Memory B cell (primary cell): ENCODE data around the gene LRTM2.

Source experiments
- ATAC-seq: fragments of 150-1000 bp; cut with Tn5 transposase; 2 replicates; pipeline ENCODE4 v1.10.0; 2021; ENCODE audit warnings: low read depth, mild to moderate bottlenecking, moderate library complexity
- DNase-seq, 2 donors: peaks; one replicate each; pipeline ENCODE4 v3.0.0; 2022; ENCODE audit warnings: low spot score in 2 of 2
- H3K27ac Mint-ChIP-seq: one replicate; pipeline ENCODE4 v1.8.0; 2022; ENCODE audit warnings: mild to moderate bottlenecking, moderate library complexity, mixed read lengths
- H3K27me3 Mint-ChIP-seq: one replicate; pipeline ENCODE4 v1.8.0; 2022; ENCODE audit warnings: mixed read lengths
- H3K36me3 Mint-ChIP-seq: one replicate; pipeline ENCODE4 v1.8.0; 2022; ENCODE audit warnings: mild to moderate bottlenecking, mixed read lengths
- H3K4me1 Mint-ChIP-seq: one replicate; pipeline ENCODE4 v1.8.0; 2022; ENCODE audit warnings: mixed read lengths
- H3K4me3 Mint-ChIP-seq: one replicate; pipeline ENCODE4 v1.8.0; 2022; ENCODE audit warnings: mild to moderate bottlenecking, moderate library complexity, mixed read lengths
- H3K9me3 Mint-ChIP-seq: one replicate; pipeline ENCODE4 v1.8.0; 2022; ENCODE audit warnings: mixed read lengths

The LRTM2 gene

DNA sequence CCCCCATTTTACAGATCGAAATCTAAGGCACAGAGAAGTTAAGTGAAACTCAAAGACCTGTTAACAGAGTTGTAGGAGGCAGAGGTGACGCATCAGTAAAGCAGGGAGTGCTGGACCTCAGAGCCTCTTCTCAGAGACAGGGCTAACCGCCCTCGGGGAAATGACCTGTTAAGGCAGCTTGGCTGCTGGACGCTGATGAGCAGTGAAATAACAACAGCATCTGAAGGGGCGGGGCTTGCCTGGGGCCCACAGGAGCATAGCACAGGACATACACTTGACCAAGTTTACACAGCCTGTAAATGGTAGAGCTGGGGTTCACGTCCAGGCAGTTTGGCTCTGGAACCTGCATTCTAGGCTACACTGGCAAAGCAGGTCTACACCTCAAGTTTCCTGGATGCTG, 39.3 kb downstream of the LRTM2 start:
- H3K4me1 Mint-ChIP-seq: no peaks in the 10 kb centered on the region
- DNase-seq (no peak), ATAC-seq (no peak)
- H3K27ac Mint-ChIP-seq: no peak overlapping the region
- H3K4me3 Mint-ChIP-seq: no peak overlapping the region
- peaks cover 9% of the 10 kb centered on the region for H3K27me3 Mint-ChIP-seq
- H3K9me3 Mint-ChIP-seq: no peaks in the 10 kb centered on the region
- H3K36me3 Mint-ChIP-seq: peaks cover 2% of the 10 kb centered on the region

DNA sequence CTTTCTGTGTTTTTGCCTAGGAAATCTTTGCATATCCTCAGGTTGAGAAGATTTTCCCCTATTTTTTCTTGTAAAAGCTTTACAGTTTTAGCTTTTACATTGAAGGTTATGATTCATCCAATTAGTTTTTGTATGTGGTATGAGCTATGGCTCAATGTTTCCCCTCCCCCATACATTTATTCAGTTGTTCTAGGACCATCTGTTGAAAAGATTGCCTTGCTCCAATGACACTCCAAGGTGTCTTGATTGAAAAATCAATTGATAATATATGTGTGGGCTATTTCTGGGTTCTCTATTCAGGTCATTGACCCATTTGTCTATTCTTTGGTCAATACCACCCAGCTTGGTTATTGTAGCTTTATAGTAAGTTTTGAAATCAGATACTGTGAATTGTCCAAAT, 42.6 kb downstream of the LRTM2 start:
- Mint-ChIP-seq H3K36me3 (no peaks in the 10 kb centered on the region), H3K4me3 (no peak overlapping the region), H3K4me1 (peaks cover 2% of the 10 kb centered on the region), H3K27ac (no peak overlapping the region), H3K9me3 (peaks cover 3% of the 10 kb centered on the region), H3K27me3 (peaks cover 5% of the 10 kb centered on the region)
- no peak for ATAC-seq
- no peak for DNase-seq

DNA sequence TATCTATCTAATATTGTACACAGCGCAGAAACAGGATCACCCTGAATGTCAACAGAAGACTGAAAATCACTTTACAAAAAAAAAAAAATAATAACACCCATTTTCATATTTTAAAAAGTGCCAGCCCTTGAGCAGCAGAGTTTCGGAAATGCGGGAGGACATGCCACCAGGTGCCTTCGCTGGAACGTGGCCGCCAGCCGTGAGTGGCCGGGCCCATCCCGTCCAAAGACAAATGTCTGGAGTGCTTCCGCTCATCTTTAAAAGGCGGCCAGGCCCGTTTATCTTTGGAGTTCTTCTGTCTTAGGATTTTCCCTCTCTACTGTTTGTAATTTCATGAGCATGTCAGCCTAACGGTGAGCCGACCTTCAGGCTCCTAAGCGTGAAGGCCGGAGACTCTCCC, 43.5 kb downstream of the LRTM2 start:
- H3K27me3 Mint-ChIP-seq: peaks cover 6% of the 10 kb centered on the region
- peaks cover 3% of the 10 kb centered on the region for H3K9me3 Mint-ChIP-seq
- ATAC-seq (no peak), DNase-seq (no peak)
- H3K4me1 Mint-ChIP-seq: peaks cover 2% of the 10 kb centered on the region
- H3K27ac Mint-ChIP-seq: no peak overlapping the region
- H3K4me3 Mint-ChIP-seq: no peak overlapping the region
- no peaks in the 10 kb centered on the region for H3K36me3 Mint-ChIP-seq

DNA sequence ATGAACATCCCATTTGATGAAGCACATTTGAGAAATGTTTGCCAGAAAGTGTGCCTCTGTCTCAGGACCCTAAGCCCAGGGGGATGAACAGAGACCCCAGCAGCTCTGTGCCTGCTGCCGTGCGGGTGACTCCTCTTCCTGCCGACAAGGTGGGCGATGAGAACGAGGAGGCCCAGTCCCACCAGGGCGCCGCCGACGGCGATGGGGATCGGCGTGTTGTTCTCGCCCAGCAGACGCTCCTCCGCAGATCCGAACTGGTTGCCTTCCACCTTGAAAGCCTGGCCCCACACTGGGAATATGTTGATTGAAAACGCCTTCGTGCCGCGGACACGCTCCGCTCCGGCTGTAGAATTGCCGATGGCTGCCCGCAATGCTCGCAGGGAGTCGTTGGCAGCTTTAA, 44.1 kb downstream of the LRTM2 start:
- H3K4me1 Mint-ChIP-seq: peaks cover 2% of the 10 kb centered on the region
- H3K36me3 Mint-ChIP-seq: peaks cover 2% of the 10 kb centered on the region
- H3K27ac Mint-ChIP-seq: no peak overlapping the region
- no peak for DNase-seq
- H3K4me3 Mint-ChIP-seq: no peak overlapping the region
- peaks cover 4% of the 10 kb centered on the region for H3K9me3 Mint-ChIP-seq
- no peak for ATAC-seq
- peaks cover 7% of the 10 kb centered on the region for H3K27me3 Mint-ChIP-seq

DNA sequence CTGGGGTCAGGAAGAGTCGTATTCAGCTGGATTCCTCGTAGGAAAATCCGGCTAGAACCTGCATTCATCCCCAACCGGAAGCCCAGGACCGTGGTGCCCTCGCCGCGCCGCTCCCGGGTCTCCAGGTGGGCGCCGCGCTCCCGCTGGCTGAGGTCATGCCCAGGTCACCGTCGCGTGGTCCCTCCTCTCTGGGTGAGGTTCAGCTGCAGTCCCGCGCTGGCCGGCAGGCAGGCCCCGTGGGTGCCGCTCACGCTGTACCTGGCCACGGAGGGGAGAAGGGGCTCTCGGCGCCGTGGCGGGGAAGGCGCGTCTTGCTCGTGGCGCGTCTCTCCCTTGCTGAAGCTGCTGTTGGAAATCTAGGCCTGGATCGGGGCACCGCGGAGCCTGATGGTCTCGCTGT, 44.5 kb downstream of the LRTM2 start:
- peaks cover 11% of the 10 kb centered on the region for H3K27me3 Mint-ChIP-seq
- no peak overlapping the region for H3K4me3 Mint-ChIP-seq
- peaks cover 4% of the 10 kb centered on the region for H3K36me3 Mint-ChIP-seq
- H3K27ac Mint-ChIP-seq: no peak overlapping the region
- ATAC-seq (no peak), DNase-seq (no peak)
- peaks cover 8% of the 10 kb centered on the region for H3K9me3 Mint-ChIP-seq
- peaks cover 2% of the 10 kb centered on the region for H3K4me1 Mint-ChIP-seq

DNA sequence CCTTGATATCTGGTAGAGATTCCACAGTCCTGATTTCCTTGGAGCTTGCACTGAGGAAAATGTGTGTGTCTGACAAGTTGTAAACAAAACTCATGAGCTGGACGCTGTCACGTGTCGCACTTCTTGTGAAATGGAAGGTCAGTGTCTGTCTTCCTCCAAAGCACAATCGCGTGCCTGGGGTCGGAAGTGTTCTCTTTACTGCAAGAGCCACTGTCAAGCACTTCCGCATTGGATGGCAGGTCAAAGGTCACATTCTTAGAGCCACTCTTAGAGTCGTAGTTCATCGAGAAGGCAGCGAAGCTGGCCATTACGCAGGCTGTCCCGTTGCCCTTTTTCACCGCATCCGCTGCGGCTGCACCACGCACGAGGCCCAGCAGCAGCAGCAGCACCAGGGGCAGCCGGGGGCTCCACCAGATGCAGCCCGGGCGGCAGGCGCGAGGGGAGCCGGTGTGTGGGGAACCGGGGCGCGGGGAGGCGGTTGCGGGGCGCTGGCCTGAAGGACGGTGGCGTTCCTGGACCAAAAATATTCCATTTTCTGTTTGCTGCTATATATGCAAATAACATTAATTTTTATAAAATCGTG, 45.0 kb downstream of the LRTM2 start:
- H3K27ac Mint-ChIP-seq: no peak overlapping the region
- ATAC-seq: no peak
- no peak for DNase-seq
- H3K36me3 Mint-ChIP-seq: peaks cover 4% of the 10 kb centered on the region
- H3K27me3 Mint-ChIP-seq: peaks cover 11% of the 10 kb centered on the region
- no peak overlapping the region for H3K4me3 Mint-ChIP-seq
- H3K4me1 Mint-ChIP-seq: peaks cover 2% of the 10 kb centered on the region
- H3K9me3 Mint-ChIP-seq: peaks cover 8% of the 10 kb centered on the region

DNA sequence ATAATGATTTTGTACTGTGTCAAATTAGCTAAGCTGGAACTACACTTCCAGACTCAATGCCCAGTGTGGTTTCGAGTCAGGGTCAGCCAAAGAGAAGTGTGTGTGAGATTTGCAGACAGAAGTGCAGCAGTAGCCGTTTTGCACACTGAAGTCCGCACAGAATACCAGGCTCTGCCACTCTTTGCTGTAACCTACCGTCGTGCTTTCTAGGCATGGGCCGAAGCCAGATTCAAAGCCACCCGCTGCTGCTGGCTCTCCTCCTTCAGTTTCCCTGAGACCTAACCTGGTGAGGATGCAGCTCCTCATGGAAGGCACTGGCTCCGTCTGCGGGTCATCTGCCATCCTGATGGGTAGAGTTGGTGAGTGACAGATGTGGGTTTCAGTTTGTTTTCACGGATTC, 48.8 kb downstream of the LRTM2 start:
- DNase-seq: no peak
- H3K27ac Mint-ChIP-seq: no peak overlapping the region
- no peak for ATAC-seq

DNA sequence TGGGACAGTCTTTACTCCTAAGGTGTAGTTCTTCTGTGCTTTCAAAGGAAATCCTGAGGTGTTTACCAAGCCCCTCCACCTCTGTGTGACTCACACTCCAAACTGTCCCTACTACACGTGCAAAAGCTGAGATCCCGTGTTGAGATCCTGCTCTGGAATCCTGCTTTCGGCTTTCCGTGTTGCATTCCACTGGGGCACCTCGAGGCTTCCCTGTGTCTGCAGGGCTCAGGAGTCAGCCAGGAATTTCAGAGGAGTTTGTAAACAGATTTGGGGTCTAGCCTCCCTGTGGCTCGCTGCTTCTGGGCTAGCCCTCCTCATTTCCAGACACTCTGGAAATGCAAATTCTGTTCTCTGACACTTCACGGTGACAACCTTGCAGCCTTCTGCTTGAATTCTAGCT, 49.7 kb downstream of the LRTM2 start:
- no peak overlapping the region for H3K27ac Mint-ChIP-seq

More for the DNA sequence above, 48.8 kb downstream of the LRTM2 start:
- H3K4me1 Mint-ChIP-seq: peaks cover 8% of the 10 kb centered on the region
- H3K36me3 Mint-ChIP-seq: peaks cover 4% of the 10 kb centered on the region
- peaks cover 8% of the 10 kb centered on the region for H3K9me3 Mint-ChIP-seq
- H3K4me3 Mint-ChIP-seq: no peak overlapping the region
- peaks cover 10% of the 10 kb centered on the region for H3K27me3 Mint-ChIP-seq

DNA sequence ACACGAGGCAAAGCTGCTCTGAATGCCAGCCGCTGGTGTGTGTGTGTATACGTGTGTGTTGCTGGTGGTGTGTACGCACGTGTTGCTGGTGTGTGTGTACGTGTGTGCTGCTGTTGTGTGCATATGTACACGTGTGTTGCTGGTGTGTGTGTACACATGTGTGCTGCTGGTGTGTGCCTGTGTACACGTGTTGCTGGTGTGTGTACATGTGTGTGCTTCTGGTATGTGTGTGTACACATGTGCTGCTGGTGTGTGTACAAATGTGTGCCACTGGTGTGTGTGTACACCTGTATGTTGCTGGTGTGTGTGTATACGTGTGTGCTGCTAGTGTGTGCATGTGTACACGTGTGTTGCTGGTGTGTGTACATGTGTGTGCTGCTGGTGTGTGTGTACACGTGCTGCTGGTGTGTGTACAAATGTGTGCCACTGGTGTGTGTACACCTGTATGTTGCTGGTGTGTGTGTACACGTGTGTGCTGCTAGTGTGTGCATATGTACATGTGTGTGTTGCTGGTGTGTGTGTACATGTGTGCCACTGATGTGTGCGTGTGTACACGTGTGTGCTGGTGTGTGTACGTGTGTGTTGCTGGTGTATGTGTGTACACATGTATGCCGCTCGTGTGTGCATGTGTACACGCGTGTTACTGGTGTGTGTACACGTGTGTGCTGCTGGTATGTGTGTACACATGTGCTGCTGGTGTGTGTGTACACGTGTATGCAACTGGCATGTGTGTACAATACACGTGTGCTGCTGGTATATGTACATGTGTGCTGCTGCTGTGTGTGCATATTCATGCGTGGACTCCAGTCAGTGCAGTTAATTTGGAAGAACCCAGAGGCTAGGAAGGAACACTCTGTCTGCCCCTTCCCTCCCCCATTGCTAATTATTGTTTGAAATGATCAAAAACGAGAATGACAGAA, 50.9 kb downstream of the LRTM2 start:
- ATAC-seq (no peak), DNase-seq (no peak)
- Mint-ChIP-seq H3K27ac (peak overlapping the region; percentile 53), H3K4me1 (peaks cover 6% of the 10 kb centered on the region), H3K4me3 (no peak overlapping the region), H3K27me3 (peaks cover 9% of the 10 kb centered on the region), H3K36me3 (peaks cover 4% of the 10 kb centered on the region), H3K9me3 (peaks cover 8% of the 10 kb centered on the region)

More for the DNA sequence above, 49.7 kb downstream of the LRTM2 start:
- ATAC-seq (no peak), DNase-seq (no peak)
- peaks cover 8% of the 10 kb centered on the region for H3K4me1 Mint-ChIP-seq
- peaks cover 8% of the 10 kb centered on the region for H3K9me3 Mint-ChIP-seq
- H3K27me3 Mint-ChIP-seq: peaks cover 10% of the 10 kb centered on the region
- H3K36me3 Mint-ChIP-seq: peaks cover 4% of the 10 kb centered on the region
- no peak overlapping the region for H3K4me3 Mint-ChIP-seq

DNA sequence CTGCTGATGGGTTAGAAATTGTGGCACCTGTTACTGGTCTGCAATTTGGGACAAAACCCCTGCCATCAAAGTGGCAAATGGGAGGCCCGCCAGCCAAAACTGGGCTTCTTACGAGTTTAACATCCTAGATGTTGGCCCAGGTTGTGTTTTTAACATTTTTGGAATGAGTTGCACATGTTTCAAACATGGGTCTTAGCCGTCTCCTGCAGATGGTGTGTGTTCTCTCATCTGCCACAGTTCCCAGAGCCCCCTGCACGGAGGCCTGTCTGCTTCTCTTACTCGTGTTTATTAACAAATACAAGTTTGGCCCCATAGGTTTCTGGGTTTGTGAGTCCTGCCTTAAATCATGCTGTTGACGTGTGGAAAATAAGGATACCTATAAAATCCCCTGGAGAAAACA, 51.6 kb downstream of the LRTM2 start:
- H3K9me3 Mint-ChIP-seq: peaks cover 8% of the 10 kb centered on the region
- no peak for DNase-seq
- no peak overlapping the region for H3K4me3 Mint-ChIP-seq
- H3K36me3 Mint-ChIP-seq: peaks cover 4% of the 10 kb centered on the region
- no peak for ATAC-seq
- H3K4me1 Mint-ChIP-seq: peaks cover 6% of the 10 kb centered on the region
- H3K27ac Mint-ChIP-seq: no peak overlapping the region
- peaks cover 9% of the 10 kb centered on the region for H3K27me3 Mint-ChIP-seq

DNA sequence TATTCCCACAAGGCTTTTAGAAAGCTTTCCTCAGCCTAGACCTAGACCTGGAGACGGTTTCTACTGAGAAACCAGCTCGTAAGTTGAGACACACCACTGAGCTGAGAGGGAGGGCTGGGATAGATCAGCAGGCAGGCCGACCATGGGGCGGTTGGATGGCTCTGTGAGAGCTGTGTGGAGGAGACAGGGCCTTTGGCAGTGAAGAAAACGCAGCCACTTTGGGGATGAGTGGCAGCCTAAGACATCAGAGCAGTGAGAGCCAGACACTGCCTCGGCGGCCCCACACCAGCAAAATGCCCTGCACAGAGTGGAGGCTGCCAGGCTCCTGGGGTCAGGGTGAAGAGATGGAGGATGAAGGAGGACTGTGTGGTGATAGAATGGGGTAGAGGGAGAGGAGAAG, 52.1 kb downstream of the LRTM2 start:
- no peak for ATAC-seq
- H3K4me3 Mint-ChIP-seq: no peak overlapping the region

DNA sequence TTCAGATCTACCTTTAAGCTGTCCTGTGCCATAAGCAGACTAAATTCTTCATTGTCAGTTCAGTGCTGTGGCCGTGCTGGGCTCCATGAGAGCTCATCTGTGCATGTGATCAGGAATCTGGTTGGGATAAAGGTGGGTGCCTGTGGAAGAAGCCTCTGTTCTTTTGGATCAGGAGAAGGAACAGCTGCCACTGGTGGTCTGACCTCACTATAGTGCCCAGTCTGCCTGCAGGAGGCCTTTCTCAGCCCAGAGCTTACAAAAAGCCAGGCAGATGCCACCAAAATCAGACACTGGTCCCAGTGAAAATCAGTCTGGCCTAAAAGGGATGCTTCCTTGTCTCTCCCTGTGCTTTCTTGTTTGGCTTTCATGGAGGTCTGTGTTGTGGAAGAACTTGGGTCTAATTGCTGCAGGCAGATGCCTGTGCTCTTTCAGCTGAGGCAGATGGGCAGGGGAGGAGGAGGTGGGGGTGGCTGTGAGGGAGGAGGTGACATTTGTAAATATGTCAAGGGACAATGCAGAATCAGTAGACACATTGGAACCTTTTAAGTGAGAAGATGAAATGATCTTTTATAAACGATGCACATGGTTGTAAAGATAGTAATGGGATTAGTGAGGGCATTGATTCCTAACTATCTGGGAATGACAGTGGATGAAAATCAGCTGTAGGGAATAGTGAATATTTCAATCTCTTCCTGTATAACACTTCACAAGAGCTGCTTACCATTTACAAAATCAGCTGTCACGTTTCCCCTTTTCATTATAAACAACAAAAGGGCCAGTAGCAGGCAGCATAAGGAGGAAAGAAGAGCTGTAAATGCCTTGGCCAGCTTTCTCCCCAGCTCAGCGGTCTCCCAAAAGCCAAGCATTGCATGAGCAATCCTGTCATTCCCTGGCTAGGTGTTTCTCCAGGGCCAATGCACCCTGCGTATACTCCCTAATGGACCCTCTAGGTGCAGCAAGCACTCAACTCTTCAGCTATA, 53.5 kb downstream of the LRTM2 start:
- peaks cover 6% of the 10 kb centered on the region for H3K27me3 Mint-ChIP-seq
- peaks cover 4% of the 10 kb centered on the region for H3K36me3 Mint-ChIP-seq
- peaks cover 5% of the 10 kb centered on the region for H3K9me3 Mint-ChIP-seq
- DNase-seq (no peak), ATAC-seq (no peak)
- H3K4me3 Mint-ChIP-seq: no peak overlapping the region
- no peak overlapping the region for H3K27ac Mint-ChIP-seq
- H3K4me1 Mint-ChIP-seq: peaks cover 6% of the 10 kb centered on the region

More for the DNA sequence above, 52.1 kb downstream of the LRTM2 start:
- peaks cover 8% of the 10 kb centered on the region for H3K9me3 Mint-ChIP-seq
- no peak for DNase-seq
- peaks cover 6% of the 10 kb centered on the region for H3K4me1 Mint-ChIP-seq
- no peak overlapping the region for H3K27ac Mint-ChIP-seq
- H3K27me3 Mint-ChIP-seq: peaks cover 9% of the 10 kb centered on the region
- peaks cover 4% of the 10 kb centered on the region for H3K36me3 Mint-ChIP-seq

DNA sequence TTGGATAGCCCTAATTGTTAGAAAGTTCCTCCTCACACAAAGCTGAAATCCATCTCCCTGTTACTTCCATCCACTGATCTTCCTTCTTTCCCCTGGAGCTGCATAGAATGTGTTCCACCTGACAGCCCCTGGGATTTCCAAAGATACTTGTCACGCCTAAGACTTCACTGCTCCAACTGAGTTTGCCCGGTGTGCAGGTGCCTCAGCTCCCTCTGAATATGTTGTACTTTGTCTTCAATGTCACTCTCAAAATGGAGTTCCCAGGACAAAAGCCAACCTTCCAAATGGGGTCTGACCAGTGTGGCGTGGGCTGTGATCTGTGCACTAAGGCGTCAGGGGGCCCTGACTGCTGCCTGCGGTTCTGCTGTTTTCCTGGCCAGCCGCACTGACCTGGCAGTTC, 55.2 kb downstream of the LRTM2 start:
- no peak overlapping the region for H3K27ac Mint-ChIP-seq
- no peak overlapping the region for H3K4me3 Mint-ChIP-seq
- H3K36me3 Mint-ChIP-seq: no peaks in the 10 kb centered on the region
- peaks cover 1% of the 10 kb centered on the region for H3K27me3 Mint-ChIP-seq
- peaks cover 6% of the 10 kb centered on the region for H3K4me1 Mint-ChIP-seq
- ATAC-seq (no peak), DNase-seq (no peak)
- no peaks in the 10 kb centered on the region for H3K9me3 Mint-ChIP-seq

DNA sequence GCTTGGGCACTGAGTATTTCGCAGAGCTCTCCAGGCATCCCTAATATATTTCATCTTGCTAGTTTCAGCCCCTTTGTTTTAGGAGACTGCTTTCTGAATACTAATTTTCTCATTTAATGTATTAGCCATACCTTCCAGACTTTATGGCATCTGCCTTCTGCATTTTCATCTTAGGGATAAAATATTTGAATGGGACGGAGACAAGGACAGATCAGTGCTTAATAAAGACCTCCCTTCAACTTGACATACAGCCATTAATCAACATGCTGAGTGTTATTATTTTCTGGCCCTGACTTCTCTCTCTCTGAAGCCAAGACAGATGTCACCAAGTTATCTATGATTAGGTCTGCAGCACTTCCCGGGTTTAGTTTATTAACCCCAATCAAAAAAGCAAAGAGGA, 55.7 kb downstream of the LRTM2 start:
- Mint-ChIP-seq H3K27me3 (peaks cover 4% of the 10 kb centered on the region), H3K36me3 (no peaks in the 10 kb centered on the region), H3K4me1 (peaks cover 4% of the 10 kb centered on the region), H3K9me3 (no peaks in the 10 kb centered on the region), H3K4me3 (no peak overlapping the region), H3K27ac (no peak overlapping the region)
- DNase-seq (no peak), ATAC-seq (no peak)
